ENCODE data around the gene FBXO15.

DNA sequence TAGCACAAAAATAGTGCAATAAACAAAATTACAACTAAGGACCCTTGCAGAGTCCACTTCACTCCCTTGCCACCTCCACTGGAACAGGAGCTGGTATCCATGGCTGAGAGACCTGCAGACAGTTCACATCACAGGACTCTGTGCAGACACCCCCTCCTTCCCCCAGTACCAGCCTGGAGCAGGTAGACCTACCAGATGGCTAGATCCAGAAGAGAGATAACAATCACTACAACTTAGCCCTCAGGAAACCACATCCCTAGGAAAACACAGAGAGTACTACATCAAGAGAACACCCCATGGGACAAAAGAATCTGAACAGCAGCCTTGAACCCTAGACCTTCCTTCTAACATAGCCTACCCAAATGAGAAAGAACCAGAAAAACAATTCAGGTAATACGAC, 49.8 kb downstream of the FBXO15 start:
- TF ChIP-seq, protein P1, sequence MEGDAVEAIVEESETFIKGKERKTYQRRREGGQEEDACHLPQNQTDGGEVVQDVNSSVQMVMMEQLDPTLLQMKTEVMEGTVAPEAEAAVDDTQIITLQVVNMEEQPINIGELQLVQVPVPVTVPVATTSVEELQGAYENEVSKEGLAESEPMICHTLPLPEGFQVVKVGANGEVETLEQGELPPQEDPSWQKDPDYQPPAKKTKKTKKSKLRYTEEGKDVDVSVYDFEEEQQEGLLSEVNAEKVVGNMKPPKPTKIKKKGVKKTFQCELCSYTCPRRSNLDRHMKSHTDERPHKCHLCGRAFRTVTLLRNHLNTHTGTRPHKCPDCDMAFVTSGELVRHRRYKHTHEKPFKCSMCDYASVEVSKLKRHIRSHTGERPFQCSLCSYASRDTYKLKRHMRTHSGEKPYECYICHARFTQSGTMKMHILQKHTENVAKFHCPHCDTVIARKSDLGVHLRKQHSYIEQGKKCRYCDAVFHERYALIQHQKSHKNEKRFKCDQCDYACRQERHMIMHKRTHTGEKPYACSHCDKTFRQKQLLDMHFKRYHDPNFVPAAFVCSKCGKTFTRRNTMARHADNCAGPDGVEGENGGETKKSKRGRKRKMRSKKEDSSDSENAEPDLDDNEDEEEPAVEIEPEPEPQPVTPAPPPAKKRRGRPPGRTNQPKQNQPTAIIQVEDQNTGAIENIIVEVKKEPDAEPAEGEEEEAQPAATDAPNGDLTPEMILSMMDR (IDR thresholded peaks at IDR 0.05) = no peak
- TF ChIP-seq POLR2A (IDR thresholded peaks at IDR 0.05) = no peak
